Measurements from ENCODE around the gene ARHGEF2. TPM values are rescaled to one million over a fixed set of nuclear protein-coding genes. Genes with fewer than 3 reads are reported as not detected.

ARHGEF2 gene
- total RNA-seq, 2 experiments from 2014 or later, result 165 to 174 TPM

DNA sequence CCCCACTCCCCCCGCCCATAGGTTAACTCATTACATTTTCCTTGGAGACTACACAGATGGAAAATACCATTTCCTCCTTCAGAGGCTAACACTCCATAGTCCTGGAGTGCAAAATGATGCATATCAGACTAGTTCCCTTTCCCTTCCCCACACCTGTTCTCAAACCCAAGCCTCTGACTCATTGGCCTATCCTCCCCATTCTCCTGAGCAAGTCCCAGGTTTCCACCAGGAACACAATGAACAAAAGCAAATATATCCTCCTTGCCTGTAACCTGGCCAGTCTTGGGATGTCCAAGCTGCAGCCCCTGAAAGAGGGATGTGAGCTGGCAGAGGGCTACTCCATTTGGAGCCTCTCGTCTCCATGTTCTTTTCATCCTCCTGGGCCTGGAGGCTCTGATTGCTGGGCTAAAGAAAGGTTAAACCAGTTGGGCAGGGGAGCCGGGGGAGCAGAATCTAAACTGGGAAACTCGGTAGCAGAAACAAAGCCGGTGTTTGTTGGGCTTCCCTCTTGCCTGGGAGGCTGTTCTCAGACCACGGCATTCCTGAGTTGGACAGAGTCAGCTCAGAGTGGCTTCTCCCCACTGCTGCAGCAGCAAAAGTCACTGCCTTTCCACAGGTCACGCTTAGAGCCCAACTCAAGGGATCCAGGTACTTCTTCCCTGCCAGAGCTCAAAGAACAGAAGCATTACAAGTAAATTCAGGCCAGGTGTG lies 28.5 kb upstream of the ARHGEF2 start:
- intact Hi-C loops (cut with micrococcal nuclease), result no loop called here
- ChIA-PET POLR2A (no interaction called here), CTCF (interaction anchor here (0.6 to 2.4 kb wide), 4 partner anchors 14 to 62 kb away, joined by 3 to 9 read pairs (median 3); partner anchors contain the start of gene SSR2)
- DNase-seq, result no peak
- Mint-ChIP-seq H3K4me3 (no peak overlapping the region), H3K36me3 (peaks cover 30% of the 10 kb centered on the region), H3K27me3 (no peaks in the 10 kb centered on the region), H3K9me3 (no peaks in the 10 kb centered on the region), H3K4me1 (ENCODE audit: low read depth) (peaks cover 19% of the 10 kb centered on the region), H3K27ac (peak overlapping the region; percentile 39)

DNA sequence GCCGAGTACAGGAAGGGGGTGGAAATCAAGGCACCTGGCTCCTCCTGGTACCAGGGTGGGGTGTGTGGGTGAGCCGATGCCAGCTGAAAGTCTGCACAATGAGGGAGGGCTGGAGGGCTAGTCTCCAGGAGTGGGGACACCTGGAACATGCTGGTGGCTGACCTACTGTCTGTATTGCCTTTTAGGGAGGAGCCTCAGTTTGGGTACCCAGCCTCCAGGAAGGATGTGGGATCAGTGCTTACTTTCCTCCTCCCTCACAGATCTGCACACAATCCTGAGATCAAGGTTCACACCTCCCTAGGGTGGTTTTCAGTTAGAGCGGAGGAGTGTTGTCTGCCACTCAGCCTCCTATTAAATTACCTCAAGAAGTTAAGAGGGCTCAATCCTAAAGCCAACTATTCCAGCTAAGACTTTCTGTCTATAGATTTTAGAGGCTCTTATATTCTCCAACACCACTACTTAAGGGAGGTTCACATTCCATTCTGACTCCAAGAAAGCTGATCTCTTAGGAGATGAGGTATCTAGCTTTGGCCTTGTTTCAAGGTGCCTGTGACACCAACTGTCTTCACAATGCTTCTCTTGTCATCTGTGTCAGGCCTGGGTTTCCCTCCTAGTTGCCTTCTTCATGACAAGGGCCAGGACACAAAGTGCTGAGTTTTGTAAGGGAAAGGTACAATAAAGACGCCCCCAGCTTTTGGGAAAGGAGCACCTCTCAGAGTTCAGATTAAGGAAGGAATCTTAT lies 26.7 kb upstream of the ARHGEF2 start:
- Mint-ChIP-seq H3K4me1 (ENCODE audit: low read depth) (peaks cover 19% of the 10 kb centered on the region), H3K27ac (peak overlapping the region; percentile 80), H3K27me3 (no peaks in the 10 kb centered on the region), H3K4me3 (no peak overlapping the region), H3K9me3 (no peaks in the 10 kb centered on the region), H3K36me3 (peaks cover 16% of the 10 kb centered on the region)
- ChIA-PET CTCF (interaction anchor here (2.4 to 4.4 kb wide), 2 partner anchors 15 to 16 kb away, joined by 9 to 19 read pairs; partner anchors contain the start of gene SSR2), POLR2A (interaction anchor here (0.5 to 0.9 kb wide), 2 partner anchors 10 to 48 kb away, joined by 3 read pairs; no protein-coding TSS in a partner anchor)
- peak; percentile 38 for DNase-seq
- intact Hi-C loops (cut with micrococcal nuclease), result no loop called here

DNA sequence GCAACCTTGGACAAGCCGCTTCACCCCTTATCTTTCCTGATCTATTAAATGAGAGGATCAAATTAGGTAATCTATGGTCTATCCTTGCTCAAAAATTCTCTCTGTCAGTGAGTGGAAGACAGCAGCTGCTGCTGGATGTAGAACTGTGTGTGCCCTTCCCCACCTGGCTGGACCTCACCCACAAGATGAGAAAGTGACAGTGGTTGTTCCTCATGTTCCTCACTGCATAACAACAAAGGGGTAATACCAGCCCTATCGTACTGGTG lies 25.5 kb upstream of the ARHGEF2 start:
- CTCF ChIA-PET, result interaction anchor here (2.5 to 4.4 kb wide), 2 partner anchors 14 to 66 kb away, joined by 5 to 19 read pairs; no protein-coding TSS in a partner anchor
- POLR2A ChIA-PET, result no interaction called here
- no peak for DNase-seq
- peaks cover 19% of the 10 kb centered on the region for H3K4me1 Mint-ChIP-seq (ENCODE audit: low read depth)
- H3K9me3 Mint-ChIP-seq, result no peaks in the 10 kb centered on the region
- intact Hi-C loops (cut with micrococcal nuclease), result no loop called here
- peaks cover 10% of the 10 kb centered on the region for H3K36me3 Mint-ChIP-seq
- no peaks in the 10 kb centered on the region for H3K27me3 Mint-ChIP-seq
- H3K27ac Mint-ChIP-seq, result no peak overlapping the region
- no peak overlapping the region for H3K4me3 Mint-ChIP-seq

DNA sequence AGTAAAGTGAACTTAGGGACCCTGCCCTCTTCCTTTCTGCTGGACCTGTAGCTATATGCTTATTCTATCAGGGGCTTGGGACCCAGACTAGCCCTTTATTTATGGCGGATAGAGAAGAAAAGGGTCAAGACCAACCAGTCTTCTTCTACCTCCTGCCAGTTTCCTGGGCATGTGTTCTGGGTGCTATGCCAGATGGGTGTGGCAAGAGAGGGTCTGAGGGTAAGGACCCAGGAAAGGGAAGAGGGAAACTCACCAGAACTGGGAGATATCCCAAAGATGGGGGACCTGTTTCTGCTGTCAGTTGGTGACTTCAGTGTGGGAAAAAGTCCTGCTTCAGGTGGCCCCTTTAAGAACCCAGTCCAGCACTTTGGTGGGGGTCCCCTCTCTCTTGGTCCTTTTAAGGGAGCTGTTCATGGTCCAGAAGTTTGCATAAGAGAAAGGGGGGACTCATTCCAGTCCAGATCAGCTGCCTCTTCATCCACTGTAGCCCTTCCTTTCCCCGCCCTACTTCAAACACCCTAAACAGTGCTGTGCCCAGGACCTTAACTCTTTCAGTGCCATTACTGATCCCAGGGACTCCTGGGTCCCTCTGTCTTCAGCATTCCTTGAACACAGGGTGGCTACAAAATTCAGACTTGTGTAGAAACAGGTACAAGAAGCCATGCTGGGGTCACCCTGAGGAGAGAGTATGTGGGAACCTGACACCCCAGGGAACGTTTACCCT lies 24.0 kb upstream of the ARHGEF2 start:
- CTCF ChIA-PET, result interaction anchor here (2.1 to 4.4 kb wide), 3 partner anchors 13 to 64 kb away, joined by 5 to 19 read pairs (median 8); no protein-coding TSS in a partner anchor
- intact Hi-C loops (cut with micrococcal nuclease), result no loop called here
- POLR2A ChIA-PET, result no interaction called here
- Mint-ChIP-seq H3K4me3 (no peak overlapping the region), H3K4me1 (ENCODE audit: low read depth) (peaks cover 19% of the 10 kb centered on the region), H3K27me3 (no peaks in the 10 kb centered on the region), H3K9me3 (no peaks in the 10 kb centered on the region), H3K36me3 (peaks cover 6% of the 10 kb centered on the region), H3K27ac (no peak overlapping the region)
- no peak for DNase-seq

DNA sequence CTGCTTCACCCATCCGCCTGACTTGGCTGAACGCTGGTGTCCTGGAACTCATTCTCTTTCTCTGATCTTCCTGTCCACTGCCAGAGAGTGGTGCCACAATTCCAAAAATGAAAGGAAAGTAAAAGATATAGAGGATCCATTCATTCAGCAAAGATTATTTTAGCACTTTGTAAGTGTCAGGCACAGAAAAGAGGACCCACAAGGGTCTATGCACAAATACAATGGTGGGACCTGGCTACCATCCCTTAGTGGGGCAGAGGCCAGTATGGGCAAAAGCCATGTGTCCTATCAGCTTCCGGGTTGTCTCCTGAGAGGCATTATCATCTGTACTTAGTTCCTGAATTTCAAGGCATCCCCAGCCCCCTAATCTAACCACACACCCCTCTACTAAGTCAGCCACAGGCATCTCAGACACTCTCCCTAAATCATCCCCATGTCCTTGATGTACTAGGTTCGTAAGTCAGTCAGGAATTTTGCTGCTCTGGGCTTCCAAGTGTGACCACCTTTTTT lies 23.4 kb upstream of the ARHGEF2 start:
- Mint-ChIP-seq H3K36me3 (peaks cover 4% of the 10 kb centered on the region), H3K27ac (no peak overlapping the region), H3K27me3 (no peaks in the 10 kb centered on the region), H3K4me3 (no peak overlapping the region), H3K9me3 (no peaks in the 10 kb centered on the region), H3K4me1 (ENCODE audit: low read depth) (peaks cover 17% of the 10 kb centered on the region)
- ChIA-PET POLR2A (no interaction called here), CTCF (interaction anchor here (0.9 to 4.4 kb wide), 4 partner anchors 12 to 64 kb away, joined by 3 to 19 read pairs (median 6); no protein-coding TSS in a partner anchor)
- intact Hi-C loops (cut with micrococcal nuclease), result no loop called here
- no peak for DNase-seq

DNA sequence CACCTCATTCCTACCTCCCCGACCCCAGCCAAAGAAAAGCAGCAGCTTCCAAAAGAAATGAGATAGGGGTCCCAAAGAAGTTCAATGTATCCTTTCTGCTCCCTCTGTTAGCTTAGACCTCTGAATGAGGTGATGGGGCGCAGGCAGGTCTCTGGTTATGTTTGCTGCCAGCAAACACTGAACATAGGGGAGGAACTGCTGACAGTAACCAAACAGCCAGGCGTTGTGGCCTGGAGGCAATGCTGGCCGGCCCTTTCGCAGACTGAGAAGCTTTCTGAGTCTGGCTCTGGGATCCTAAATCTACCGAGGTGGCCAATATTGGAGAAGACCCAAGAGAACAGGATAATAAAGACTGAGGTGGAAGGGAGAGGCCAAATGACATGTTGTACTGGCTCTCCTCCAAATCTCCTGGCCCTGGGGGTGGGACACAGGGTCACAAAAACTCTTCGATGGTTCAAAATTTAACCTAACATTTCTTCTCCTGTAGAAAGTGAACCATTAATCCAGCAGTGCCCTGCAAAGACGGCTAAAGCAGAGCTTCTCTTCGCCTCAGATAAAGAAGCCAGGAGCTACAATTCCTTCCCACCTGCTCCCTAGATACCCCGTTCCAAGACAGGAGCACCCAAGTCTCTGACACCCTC lies 22.8 kb upstream of the ARHGEF2 start:
- no peak for DNase-seq
- CTCF ChIA-PET, result interaction anchor here (0.5 to 4.4 kb wide), 4 partner anchors 11 to 179 kb away, joined by 3 to 19 read pairs (median 6); no protein-coding TSS in a partner anchor
- intact Hi-C loops (cut with micrococcal nuclease), result no loop called here
- Mint-ChIP-seq H3K36me3 (no peaks in the 10 kb centered on the region), H3K4me3 (no peak overlapping the region), H3K9me3 (no peaks in the 10 kb centered on the region), H3K4me1 (ENCODE audit: low read depth) (peaks cover 15% of the 10 kb centered on the region), H3K27ac (no peak overlapping the region), H3K27me3 (no peaks in the 10 kb centered on the region)
- POLR2A ChIA-PET, result no interaction called here

DNA sequence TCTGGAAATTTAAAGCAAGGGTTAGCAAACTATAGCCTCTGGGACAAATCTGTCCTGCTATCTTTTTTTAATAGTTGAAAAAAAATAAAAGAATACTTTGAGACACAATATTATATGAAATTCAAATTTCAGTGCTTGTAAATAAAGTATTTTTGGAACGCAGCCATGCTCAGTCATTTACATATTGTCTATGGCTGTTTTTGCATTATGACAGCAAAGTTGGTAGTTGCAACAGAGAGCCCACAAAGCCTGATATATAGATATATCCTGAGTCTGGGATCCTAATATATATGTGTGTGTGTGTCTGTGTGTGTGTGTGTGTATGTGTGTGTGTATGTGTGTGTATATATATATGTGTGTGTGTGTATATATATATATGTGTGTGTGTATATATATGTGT lies 21.6 kb upstream of the ARHGEF2 start:
- no peaks in the 10 kb centered on the region for H3K9me3 Mint-ChIP-seq
- no peak overlapping the region for H3K27ac Mint-ChIP-seq
- H3K4me1 Mint-ChIP-seq (ENCODE audit: low read depth), result peaks cover 7% of the 10 kb centered on the region
- no peaks in the 10 kb centered on the region for H3K27me3 Mint-ChIP-seq
- POLR2A ChIA-PET, result no interaction called here
- intact Hi-C loops (cut with micrococcal nuclease), result no loop called here
- CTCF ChIA-PET, result no interaction called here
- H3K4me3 Mint-ChIP-seq, result no peak overlapping the region
- no peak for DNase-seq
- H3K36me3 Mint-ChIP-seq, result no peaks in the 10 kb centered on the region

DNA sequence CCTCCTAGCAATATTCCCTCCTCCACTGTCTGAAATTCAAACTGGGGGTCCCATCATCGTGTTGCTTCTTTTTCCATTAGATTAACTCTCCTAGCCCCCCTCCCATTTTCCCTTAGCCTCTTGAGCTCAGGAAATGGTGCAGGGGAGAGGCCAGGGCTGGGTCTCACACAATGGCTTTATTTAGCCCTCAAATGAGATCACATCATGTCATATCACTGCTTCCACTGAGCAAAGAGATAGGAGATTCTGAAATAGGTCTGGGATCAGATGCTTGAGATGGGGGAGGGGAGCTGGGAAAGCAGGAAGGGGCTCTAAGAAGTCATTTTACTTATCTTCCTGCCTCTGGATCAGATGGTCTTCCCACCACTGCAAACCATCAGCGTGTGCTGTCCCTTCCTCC lies 17.8 kb upstream of the ARHGEF2 start:
- no peak for DNase-seq
- Mint-ChIP-seq H3K4me1 (ENCODE audit: low read depth) (no peaks in the 10 kb centered on the region), H3K4me3 (no peak overlapping the region), H3K36me3 (no peaks in the 10 kb centered on the region), H3K9me3 (no peaks in the 10 kb centered on the region), H3K27me3 (no peaks in the 10 kb centered on the region), H3K27ac (no peak overlapping the region)
- intact Hi-C loops (cut with micrococcal nuclease), result no loop called here
- CTCF ChIA-PET, result interaction anchor here (0.7 to 1.0 kb wide), 4 partner anchors 30 to 70 kb away, joined by 3 read pairs; no protein-coding TSS in a partner anchor
- POLR2A ChIA-PET, result interaction anchor here (1.3 kb wide), 1 partner anchor 62 kb away, joined by 4 read pairs; the partner anchor contains the start of gene KHDC4

DNA sequence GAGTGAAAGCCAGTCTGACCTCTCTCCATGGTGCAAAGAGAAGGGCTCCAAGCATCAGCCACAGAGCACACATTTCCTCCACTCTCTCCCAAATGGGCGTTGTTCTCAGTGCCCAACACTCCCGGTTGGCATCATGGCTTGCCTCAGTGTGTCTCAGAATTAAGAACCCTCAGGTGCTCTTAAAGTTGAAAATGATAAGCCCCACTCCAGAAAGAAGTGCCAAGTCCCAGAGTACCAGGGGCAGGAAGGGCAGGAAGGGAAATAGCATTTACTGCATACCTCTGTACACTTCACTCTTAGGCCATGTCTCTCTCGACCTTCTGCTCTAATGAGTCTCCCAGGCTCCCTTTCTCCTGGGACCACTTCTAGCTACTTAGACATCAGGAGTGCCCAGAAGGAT lies 15.2 kb upstream of the ARHGEF2 start:
- intact Hi-C loops (cut with micrococcal nuclease), result no loop called here
- Mint-ChIP-seq H3K27me3 (no peaks in the 10 kb centered on the region), H3K4me1 (ENCODE audit: low read depth) (peaks cover 6% of the 10 kb centered on the region), H3K27ac (no peak overlapping the region), H3K9me3 (no peaks in the 10 kb centered on the region), H3K36me3 (no peaks in the 10 kb centered on the region), H3K4me3 (no peak overlapping the region)
- CTCF ChIA-PET, result no interaction called here
- DNase-seq, result no peak
- POLR2A ChIA-PET, result no interaction called here

DNA sequence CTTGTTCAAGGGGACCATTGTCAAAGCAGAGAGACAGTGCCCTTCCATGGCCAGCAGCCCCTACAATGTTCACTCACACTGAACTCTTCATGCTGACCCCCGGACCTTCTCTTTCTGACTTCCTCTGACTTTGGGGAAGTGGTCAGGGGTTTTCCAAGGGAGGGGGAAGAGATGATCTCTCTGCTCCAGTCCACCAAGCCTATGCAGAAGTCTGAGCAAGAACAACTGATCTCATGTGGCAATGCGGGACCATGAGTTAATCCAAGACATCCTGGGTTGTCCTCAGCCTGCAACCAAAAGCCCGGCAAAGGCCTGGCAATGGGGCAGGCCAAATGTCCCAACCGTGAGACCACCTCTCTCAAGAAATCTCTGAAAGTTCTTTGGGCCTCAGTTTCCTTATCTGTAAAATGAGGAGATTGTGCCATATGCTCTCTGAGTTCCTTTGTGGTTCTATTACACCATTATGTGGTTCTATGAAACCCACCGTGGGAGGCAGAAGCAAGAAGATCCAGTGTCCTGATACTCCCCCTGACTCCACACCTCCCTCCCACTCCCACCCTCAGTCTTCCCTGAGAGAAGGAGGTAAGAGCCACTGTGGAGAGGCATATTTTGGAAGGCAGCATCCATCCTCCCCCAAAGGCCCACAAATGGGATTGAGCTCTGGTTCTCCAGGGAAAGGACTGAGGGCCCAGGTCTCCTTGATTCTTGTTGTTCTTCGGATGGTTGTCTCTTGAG lies 11.8 kb upstream of the ARHGEF2 start:
- ChIA-PET CTCF (interaction anchor here (0.6 to 5.4 kb wide), 33 partner anchors 11 to 230 kb away, joined by 3 to 92 read pairs (median 5); partner anchors contain the start of genes ARHGEF2, GON4L, KHDC4 and RXFP4), POLR2A (interaction anchor here (0.7 to 2.6 kb wide), 3 partner anchors 9 to 56 kb away, joined by 3 to 9 read pairs (median 3); partner anchors contain the start of gene KHDC4)
- intact Hi-C loops (cut with micrococcal nuclease), result no loop called here

More for the DNA sequence above, 11.8 kb upstream of the ARHGEF2 start:
- Mint-ChIP-seq H3K4me1 (ENCODE audit: low read depth) (peaks cover 6% of the 10 kb centered on the region), H3K4me3 (no peak overlapping the region), H3K36me3 (no peaks in the 10 kb centered on the region), H3K27ac (no peak overlapping the region), H3K9me3 (no peaks in the 10 kb centered on the region), H3K27me3 (no peaks in the 10 kb centered on the region)
- DNase-seq, result no peak

Measured in activated CD4-positive, alpha-beta memory T cell treated with anti-CD3 and anti-CD28 coated beads for 36 hours (primary cell).